ENCODE measurements around the gene GIGYF2. TPM values are rescaled to one million over a fixed set of nuclear protein-coding genes. Genes with fewer than 3 reads are reported as not detected.

The GIGYF2 gene
- total and polyA plus RNA-seq, 2 of the 13 experiments (the other 11 are each of a cell fraction or from before 2014, with no cell fraction given), result 44.9 to 73.5 TPM

GRCh38 chr2:232857158-232857563 is 160.0 kb downstream of the GIGYF2 start (continued):
- TF ChIP-seq ZBTB2 (CRISPR knock-in tag; IDR thresholded peaks at IDR 0.05; ENCODE audit: low read depth) (no peak), ZBTB3 (CRISPR knock-in tag; IDR thresholded peaks at IDR 0.05; ENCODE audit: borderline replicate concordance, low read depth) (no peak), ZNF44 (CRISPR knock-in tag; IDR thresholded peaks at IDR 0.05) (no peak), ZNF12 (CRISPR knock-in tag; IDR thresholded peaks at IDR 0.05) (peak; percentile 90), RBAK (CRISPR knock-in tag; IDR thresholded peaks at IDR 0.05) (no peak), HNF4G (IDR thresholded peaks at IDR 0.05; ENCODE audit: borderline replicate concordance, low read depth, low read length) (peak; percentile 83; the same call in 1 of the 2 replicates), HNF4G (CRISPR knock-in tag; IDR thresholded peaks at IDR 0.05; ENCODE audit: borderline replicate concordance, low read depth) (no peak; the same call in 1 of the 2 replicates), TRIM24 (CRISPR knock-in tag; IDR thresholded peaks at IDR 0.05) (no peak), NFATC3 (CRISPR knock-in tag; IDR thresholded peaks at IDR 0.05) (no peak), ZNF704 (CRISPR knock-in tag; IDR thresholded peaks at IDR 0.05; ENCODE audit: borderline replicate concordance) (no peak), ZNF264 (CRISPR knock-in tag; IDR thresholded peaks at IDR 0.05) (0 out of 2 replicates have a peak, but pooled peaks have one; percentile 30), RARG (CRISPR knock-in tag; IDR thresholded peaks at IDR 0.05; ENCODE audit: low read depth) (no peak), FOXJ3 (CRISPR knock-in tag; IDR thresholded peaks at IDR 0.05; ENCODE audit: borderline replicate concordance) (peak; percentile 92; the same call in 1 of the 2 replicates), ZBTB33 (CRISPR knock-in tag; IDR thresholded peaks at IDR 0.05) (peak; percentile 70), SRY (CRISPR knock-in tag; IDR thresholded peaks at IDR 0.05) (no peak), TERF1 (CRISPR knock-in tag; IDR thresholded peaks at IDR 0.05) (no peak), ZNF207 (IDR thresholded peaks at IDR 0.05; ENCODE audit: borderline replicate concordance) (no peak), ZNF10 (CRISPR knock-in tag; IDR thresholded peaks at IDR 0.05; ENCODE audit: borderline replicate concordance, low read depth) (no peak), HDAC2 (CRISPR knock-in tag; IDR thresholded peaks at IDR 0.05) (peak; percentile 96), MBD4 (IDR thresholded peaks at IDR 0.05; ENCODE audit: borderline replicate concordance, low read length) (no peak), MTF2 (CRISPR knock-in tag; IDR thresholded peaks at IDR 0.05; ENCODE audit: borderline replicate concordance) (no peak), TBX3 (IDR thresholded peaks at IDR 0.05; ENCODE audit: borderline replicate concordance) (peak; percentile 33; the same call in 1 of the 2 replicates), YEATS2 (CRISPR knock-in tag; IDR thresholded peaks at IDR 0.05; ENCODE audit: borderline replicate concordance) (peak; percentile 72; the same call in 1 of the 2 replicates), ZNF83 (CRISPR knock-in tag; IDR thresholded peaks at IDR 0.05; ENCODE audit: borderline replicate concordance) (no peak)
